Esophagus squamous epithelium (tissue), 4 donors: Measurements from ENCODE around the gene PTPRN2.

Source experiments
- POLR2A ChIP-seq, 4 donors: fragments of 450-650 bp; IDR thresholded peaks; one replicate each; pipeline ENCODE4 v1.6.1; 2017; ENCODE audit warnings: antibody characterized with exemption in 4 of 4, mild to moderate bottlenecking in 4 of 4, moderate library complexity in 3 of 4
- TF ChIP-seq, protein P1 (sequence below), 6 experiments: fragments of 450-650 bp in 4 of 6; fragments of 200-600 bp in 2 of 6; sonication (generic) in 2 of 6; IDR thresholded peaks; one replicate each; pipeline ENCODE4 v1.5.1; 2016 to 2019; ENCODE audit warnings: antibody characterized with exemption in 6 of 6, mild to moderate bottlenecking in 4 of 6, moderate library complexity in 4 of 6

- TF ChIP-seq, protein P1, sequence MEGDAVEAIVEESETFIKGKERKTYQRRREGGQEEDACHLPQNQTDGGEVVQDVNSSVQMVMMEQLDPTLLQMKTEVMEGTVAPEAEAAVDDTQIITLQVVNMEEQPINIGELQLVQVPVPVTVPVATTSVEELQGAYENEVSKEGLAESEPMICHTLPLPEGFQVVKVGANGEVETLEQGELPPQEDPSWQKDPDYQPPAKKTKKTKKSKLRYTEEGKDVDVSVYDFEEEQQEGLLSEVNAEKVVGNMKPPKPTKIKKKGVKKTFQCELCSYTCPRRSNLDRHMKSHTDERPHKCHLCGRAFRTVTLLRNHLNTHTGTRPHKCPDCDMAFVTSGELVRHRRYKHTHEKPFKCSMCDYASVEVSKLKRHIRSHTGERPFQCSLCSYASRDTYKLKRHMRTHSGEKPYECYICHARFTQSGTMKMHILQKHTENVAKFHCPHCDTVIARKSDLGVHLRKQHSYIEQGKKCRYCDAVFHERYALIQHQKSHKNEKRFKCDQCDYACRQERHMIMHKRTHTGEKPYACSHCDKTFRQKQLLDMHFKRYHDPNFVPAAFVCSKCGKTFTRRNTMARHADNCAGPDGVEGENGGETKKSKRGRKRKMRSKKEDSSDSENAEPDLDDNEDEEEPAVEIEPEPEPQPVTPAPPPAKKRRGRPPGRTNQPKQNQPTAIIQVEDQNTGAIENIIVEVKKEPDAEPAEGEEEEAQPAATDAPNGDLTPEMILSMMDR (IDR thresholded peaks at IDR 0.05), result no peak
- TF ChIP-seq POLR2A (IDR thresholded peaks at IDR 0.05), result no peak
Observed at GRCh38 chr7:158165711-158166110, 421.9 kb downstream of the PTPRN2 start.
